ENCODE results near the gene GRN. TPM values are rescaled to one million over a fixed set of nuclear protein-coding genes. Genes with fewer than 3 reads are reported as not detected.

GRN gene
- total RNA-seq, 1 experiment from 2014 or later = 400 TPM

GRCh38 chr17:44354582-44355561, 9.8 kb downstream of the GRN start:
- DNase-seq = no peak
- ATAC-seq = no peak
- Histone ChIP-seq H3K4me1 (ENCODE audit: insufficient read depth, low read length) (no peaks in the 10 kb centered on the region), H4K20me1 (ENCODE audit: low read length) (no peaks in the 10 kb centered on the region), H3K4me3 (ENCODE audit: low read length) (no peak overlapping the region), H3K27me3 (ENCODE audit: low read length) (no peaks in the 10 kb centered on the region), H3K9ac (ENCODE audit: low read length) (no peak overlapping the region), H3K9me3 (ENCODE audit: low read length) (no peaks in the 10 kb centered on the region), H3K9me2 (replicated peaks; ENCODE audit: low read length) (no peaks in the 10 kb centered on the region), H3K4me2 (ENCODE audit: low read length) (no peak overlapping the region), H3K27ac (ENCODE audit: low read length) (no peak overlapping the region), H2AFZ (ENCODE audit: low read length) (no peak overlapping the region), H3F3A (ENCODE audit: low read length, unreplicated experiment) (no peaks in the 10 kb centered on the region), H3K79me2 (ENCODE audit: low read length) (no peaks in the 10 kb centered on the region), H3K36me3 (ENCODE audit: low read depth, low read length) (peaks cover 9% of the 10 kb centered on the region; the same call in 1 of the 2 replicates)
- no TSS peak for BruUV-seq (replicated peaks)
- TF ChIP-seq CTCF (conservative IDR thresholded peaks at IDR 0.05; ENCODE audit: low read depth, low read length) (no peak), EZH2phosphoT487 (IDR thresholded peaks at IDR 0.05; ENCODE audit: borderline replicate concordance, low read length) (no peak), EZH2 (IDR thresholded peaks at IDR 0.05; ENCODE audit: low read length, unreplicated experiment) (no peak)
- intact Hi-C loops (cut with micrococcal nuclease) = no loop called here
- POLR2A ChIA-PET (ENCODE audit: unreplicated experiment) = no interaction called here
- CTCF ChIA-PET = no interaction called here

- ATAC-seq (no peak), DNase-seq (no peak)
- no peaks in the 10 kb centered on the region for H3K9me3 ChIP-seq (ENCODE audit: low read length)
- H3K9me2 ChIP-seq (replicated peaks; ENCODE audit: low read length) = no peaks in the 10 kb centered on the region
- H3K27ac ChIP-seq (ENCODE audit: low read length) = no peak overlapping the region
- H3K4me1 ChIP-seq (ENCODE audit: insufficient read depth, low read length) = no peaks in the 10 kb centered on the region
- TF ChIP-seq EZH2phosphoT487 (IDR thresholded peaks at IDR 0.05; ENCODE audit: borderline replicate concordance, low read length) = no peak
- TF ChIP-seq EZH2 (IDR thresholded peaks at IDR 0.05; ENCODE audit: low read length, unreplicated experiment) = no peak
- TF ChIP-seq CTCF (conservative IDR thresholded peaks at IDR 0.05; ENCODE audit: low read depth, low read length) = no peak
- H3K79me2 ChIP-seq (ENCODE audit: low read length) = no peaks in the 10 kb centered on the region
- intact Hi-C loops (cut with micrococcal nuclease) = no loop called here
- H2AFZ ChIP-seq (ENCODE audit: low read length) = no peak overlapping the region
- no peaks in the 10 kb centered on the region for H3K27me3 ChIP-seq (ENCODE audit: low read length)
- no peaks in the 10 kb centered on the region for H4K20me1 ChIP-seq (ENCODE audit: low read length)
- no peak overlapping the region for H3K9ac ChIP-seq (ENCODE audit: low read length)
- CTCF ChIA-PET = no interaction called here
- H3F3A ChIP-seq (ENCODE audit: low read length, unreplicated experiment) = no peaks in the 10 kb centered on the region
- peaks cover 8% of the 10 kb centered on the region; the same call in 1 of the 2 replicates for H3K36me3 ChIP-seq (ENCODE audit: low read depth, low read length)
- H3K4me2 ChIP-seq (ENCODE audit: low read length) = no peak overlapping the region
- no TSS peak for BruUV-seq (replicated peaks)
- POLR2A ChIA-PET (ENCODE audit: unreplicated experiment) = no interaction called here
- H3K4me3 ChIP-seq (ENCODE audit: low read length) = no peak overlapping the region
These were observed 10.6 kb downstream of the GRN start for GRCh38 chr17:44355642-44356099.

- Histone ChIP-seq H2AFZ (ENCODE audit: low read length) (no peak overlapping the region), H3K27ac (ENCODE audit: low read length) (no peak overlapping the region), H3K9me3 (ENCODE audit: low read length) (no peaks in the 10 kb centered on the region), H3K27me3 (ENCODE audit: low read length) (no peaks in the 10 kb centered on the region), H3K9ac (ENCODE audit: low read length) (no peak overlapping the region), H3K79me2 (ENCODE audit: low read length) (no peaks in the 10 kb centered on the region), H3K4me1 (ENCODE audit: insufficient read depth, low read length) (no peaks in the 10 kb centered on the region), H3F3A (ENCODE audit: low read length, unreplicated experiment) (no peaks in the 10 kb centered on the region), H3K4me2 (ENCODE audit: low read length) (no peak overlapping the region), H3K9me2 (replicated peaks; ENCODE audit: low read length) (no peaks in the 10 kb centered on the region), H3K4me3 (ENCODE audit: low read length) (no peak overlapping the region), H4K20me1 (ENCODE audit: low read length) (no peaks in the 10 kb centered on the region), H3K36me3 (ENCODE audit: low read depth, low read length) (peaks cover 8% of the 10 kb centered on the region; the same call in 1 of the 2 replicates)
- ChIA-PET POLR2A (ENCODE audit: unreplicated experiment) (no interaction called here), CTCF (no interaction called here)
- no peak for DNase-seq
- no peak for TF ChIP-seq EZH2phosphoT487 (IDR thresholded peaks at IDR 0.05; ENCODE audit: borderline replicate concordance, low read length)
- TF ChIP-seq EZH2 (IDR thresholded peaks at IDR 0.05; ENCODE audit: low read length, unreplicated experiment) = no peak
- TF ChIP-seq CTCF (conservative IDR thresholded peaks at IDR 0.05; ENCODE audit: low read depth, low read length) = no peak
- ATAC-seq = no peak
- intact Hi-C loops (cut with micrococcal nuclease) = no loop called here
- BruUV-seq (replicated peaks) = no TSS peak
These were observed 11.1 kb downstream of the GRN start for GRCh38 chr17:44356241-44356640.
